Type B pancreatic cell (in vitro differentiated cells): ENCODE results near the gene KLK3. TPM values are rescaled to one million over a fixed set of nuclear protein-coding genes. Genes with fewer than 3 reads are reported as not detected.

Experiments
- DNase-seq: peaks from one replicate; pipeline ENCODE4 v3.0.0; 2021; ENCODE audit warnings: mixed read lengths; ENCODE audit not compliant: unreplicated experiment; ENCODE audit errors: extremely low spot score
- H3K27ac Mint-ChIP-seq: 2 replicates; pipeline ENCODE4 v1.8.0; 2021; ENCODE audit warnings: mild to moderate bottlenecking, mixed read lengths
- H3K27me3 Mint-ChIP-seq: 2 replicates; pipeline ENCODE4 v1.8.0; 2021; ENCODE audit warnings: mixed read lengths
- H3K36me3 Mint-ChIP-seq: 2 replicates; pipeline ENCODE4 v1.8.0; 2021; ENCODE audit warnings: mixed read lengths
- H3K4me1 Mint-ChIP-seq: one replicate; pipeline ENCODE4 v1.8.0; 2021; ENCODE audit warnings: mixed read lengths; ENCODE audit not compliant: unreplicated experiment
- H3K4me3 Mint-ChIP-seq: 2 replicates; pipeline ENCODE4 v1.8.0; 2021; ENCODE audit warnings: mild to moderate bottlenecking, mixed read lengths
- H3K9me3 Mint-ChIP-seq: 2 replicates; pipeline ENCODE4 v1.8.0; 2021; ENCODE audit warnings: mixed read lengths
- CTCF ChIP-seq: fragments of 200-600 bp; sonication (generic); conservative IDR thresholded peaks from 2 replicates; pipeline ENCODE4 v1.5.0; 2021; ENCODE audit warnings: antibody characterized with exemption, mild to moderate bottlenecking
- total RNA-seq: library from RNA; stranded (reverse); gene quantifications from 2 replicates; pipeline ENCODE4 v1.2.1, GENCODE V29; 2021; ENCODE audit warnings: low replicate concordance

The KLK3 gene
- total RNA-seq, 1 donor from 2014 or later, result not detected

GRCh38 chr19:50817941-50818858, 36.5 kb upstream of the KLK3 start:
- H3K27ac Mint-ChIP-seq, result no peak overlapping the region
- H3K4me3 Mint-ChIP-seq, result peak overlapping the region; percentile 78
- peaks cover 13% of the 10 kb centered on the region for H3K4me1 Mint-ChIP-seq
- no peak for DNase-seq
- no peak for TF ChIP-seq CTCF
- H3K27me3 Mint-ChIP-seq, result peaks cover 87% of the 10 kb centered on the region
- no peaks in the 10 kb centered on the region for H3K36me3 Mint-ChIP-seq
- peaks cover 5% of the 10 kb centered on the region for H3K9me3 Mint-ChIP-seq

GRCh38 chr19:50818859-50819472, 35.7 kb upstream of the KLK3 start:
- H3K36me3 Mint-ChIP-seq, result no peaks in the 10 kb centered on the region
- DNase-seq, result no peak
- H3K27ac Mint-ChIP-seq, result no peak overlapping the region
- H3K9me3 Mint-ChIP-seq, result peaks cover 5% of the 10 kb centered on the region
- peaks cover 13% of the 10 kb centered on the region for H3K4me1 Mint-ChIP-seq
- TF ChIP-seq CTCF, result no peak
- H3K27me3 Mint-ChIP-seq, result peaks cover 87% of the 10 kb centered on the region
- peak overlapping the region; percentile 78 for H3K4me3 Mint-ChIP-seq

GRCh38 chr19:50819636-50820035, 35.1 kb upstream of the KLK3 start:
- H3K4me3 Mint-ChIP-seq, result peak overlapping the region; percentile 52
- H3K27ac Mint-ChIP-seq, result no peak overlapping the region
- H3K9me3 Mint-ChIP-seq, result peaks cover 5% of the 10 kb centered on the region
- DNase-seq, result no peak
- H3K36me3 Mint-ChIP-seq, result no peaks in the 10 kb centered on the region
- peaks cover 13% of the 10 kb centered on the region for H3K4me1 Mint-ChIP-seq
- H3K27me3 Mint-ChIP-seq, result peaks cover 89% of the 10 kb centered on the region
- TF ChIP-seq CTCF, result no peak

DNA sequence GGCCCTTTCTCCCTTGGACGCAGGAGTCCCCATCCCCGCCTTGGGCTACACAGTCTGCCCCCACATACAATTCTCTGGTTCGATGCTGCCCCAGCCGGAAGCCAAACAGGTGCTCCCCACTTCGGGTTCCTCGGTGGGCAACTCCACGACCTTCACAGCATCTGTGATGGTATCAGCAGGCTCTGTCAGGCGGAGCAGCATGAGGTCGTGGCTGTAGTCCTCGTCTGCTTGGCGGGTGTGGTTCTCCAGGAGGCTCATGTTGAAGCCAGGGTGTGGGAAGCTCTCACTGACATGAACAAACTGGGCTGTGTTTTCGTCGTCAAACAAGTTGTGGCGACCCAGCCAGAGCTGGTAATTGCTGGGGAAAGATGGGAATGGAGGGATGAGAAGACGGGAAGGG, 34.6 kb upstream of the KLK3 start:
- peak overlapping the region; percentile 52 for H3K4me3 Mint-ChIP-seq
- H3K27ac Mint-ChIP-seq, result peak overlapping the region; percentile 2
- TF ChIP-seq CTCF, result no peak
- peaks cover 84% of the 10 kb centered on the region for H3K27me3 Mint-ChIP-seq
- H3K36me3 Mint-ChIP-seq, result no peaks in the 10 kb centered on the region
- peaks cover 13% of the 10 kb centered on the region for H3K4me1 Mint-ChIP-seq
- H3K9me3 Mint-ChIP-seq, result peaks cover 5% of the 10 kb centered on the region
- DNase-seq, result no peak

- peaks cover 13% of the 10 kb centered on the region for H3K4me1 Mint-ChIP-seq
- no peaks in the 10 kb centered on the region for H3K36me3 Mint-ChIP-seq
- peak overlapping the region; percentile 2 for H3K27ac Mint-ChIP-seq
- peaks cover 78% of the 10 kb centered on the region for H3K27me3 Mint-ChIP-seq
- peak overlapping the region; percentile 52 for H3K4me3 Mint-ChIP-seq
- TF ChIP-seq CTCF, result no peak
- H3K9me3 Mint-ChIP-seq, result peaks cover 5% of the 10 kb centered on the region
- DNase-seq, result no peak
These were observed 34.0 kb upstream of the KLK3 start for GRCh38 chr19:50820549-50821247.
